ENCODE results near the gene IL2RG.

GRCh38 chrX:71111921-71112431, 599 bp upstream of the IL2RG start:
- no peak for TF ChIP-seq CTCF (IDR thresholded peaks at IDR 0.05)
- TF ChIP-seq EZH2 (IDR thresholded peaks at IDR 0.05; ENCODE audit: borderline replicate concordance, insufficient read depth, low read depth, low read length, poor library complexity, severe bottlenecking): no peak

All from B cell (primary cell).